ENCODE results near the gene CCDC134.

DNA sequence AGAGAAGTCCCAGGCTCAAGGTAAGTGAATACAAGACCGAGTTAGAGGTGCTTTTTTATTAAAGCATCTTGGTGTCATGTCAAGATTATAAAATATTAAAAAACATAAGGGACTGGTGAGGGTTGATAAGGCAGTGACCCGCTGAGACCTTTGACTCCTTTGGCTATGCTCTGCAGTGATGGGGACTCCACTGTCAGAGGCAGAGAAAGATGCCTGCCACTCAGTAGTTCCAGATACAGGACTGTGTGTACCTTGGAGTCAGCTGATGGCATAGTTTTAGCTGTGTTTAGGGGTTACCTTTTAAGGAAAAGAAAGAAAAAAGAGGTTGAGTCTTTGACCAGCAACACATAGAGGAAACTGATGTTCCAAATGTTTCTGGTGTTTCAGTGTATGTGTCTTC, 73.6 kb downstream of the CCDC134 start:
- TF ChIP-seq EZH2 (IDR thresholded peaks at IDR 0.05; ENCODE audit: borderline replicate concordance) = no peak
- TF ChIP-seq, protein P1, sequence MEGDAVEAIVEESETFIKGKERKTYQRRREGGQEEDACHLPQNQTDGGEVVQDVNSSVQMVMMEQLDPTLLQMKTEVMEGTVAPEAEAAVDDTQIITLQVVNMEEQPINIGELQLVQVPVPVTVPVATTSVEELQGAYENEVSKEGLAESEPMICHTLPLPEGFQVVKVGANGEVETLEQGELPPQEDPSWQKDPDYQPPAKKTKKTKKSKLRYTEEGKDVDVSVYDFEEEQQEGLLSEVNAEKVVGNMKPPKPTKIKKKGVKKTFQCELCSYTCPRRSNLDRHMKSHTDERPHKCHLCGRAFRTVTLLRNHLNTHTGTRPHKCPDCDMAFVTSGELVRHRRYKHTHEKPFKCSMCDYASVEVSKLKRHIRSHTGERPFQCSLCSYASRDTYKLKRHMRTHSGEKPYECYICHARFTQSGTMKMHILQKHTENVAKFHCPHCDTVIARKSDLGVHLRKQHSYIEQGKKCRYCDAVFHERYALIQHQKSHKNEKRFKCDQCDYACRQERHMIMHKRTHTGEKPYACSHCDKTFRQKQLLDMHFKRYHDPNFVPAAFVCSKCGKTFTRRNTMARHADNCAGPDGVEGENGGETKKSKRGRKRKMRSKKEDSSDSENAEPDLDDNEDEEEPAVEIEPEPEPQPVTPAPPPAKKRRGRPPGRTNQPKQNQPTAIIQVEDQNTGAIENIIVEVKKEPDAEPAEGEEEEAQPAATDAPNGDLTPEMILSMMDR (IDR thresholded peaks at IDR 0.05; ENCODE audit: poor library complexity) = no peak

Data from hepatocyte (in vitro differentiated cells).